Ishikawa (cell line): ENCODE data around the gene TSTD1.

Experiments
- CREB1 ChIP-seq: IDR thresholded peaks from 2 replicates; pipeline ENCODE4 v1.6.1; 2012; ENCODE audit warnings: low read depth
- EP300 ChIP-seq: IDR thresholded peaks from 2 replicates; pipeline ENCODE4 v1.6.1; 2012; ENCODE audit warnings: borderline replicate concordance
- FOXM1 ChIP-seq: IDR thresholded peaks from 2 replicates; pipeline ENCODE4 v1.6.1; 2012; ENCODE audit warnings: low read depth, borderline replicate concordance
- NFIC ChIP-seq: IDR thresholded peaks from 2 replicates; pipeline ENCODE4 v1.6.1; 2012
- RAD21 ChIP-seq: IDR thresholded peaks from 2 replicates; pipeline ENCODE4 v1.6.1; 2012; ENCODE audit warnings: low read depth
- TAF1 ChIP-seq: IDR thresholded peaks from 2 replicates; pipeline ENCODE4 v1.6.1; 2012; ENCODE audit warnings: low read depth, mild to moderate bottlenecking
- TF ChIP-seq, protein P1 (sequence below): IDR thresholded peaks from 2 replicates; pipeline ENCODE4 v1.6.1; 2012; ENCODE audit warnings: low read depth, mild to moderate bottlenecking
- TF ChIP-seq, protein P2 (sequence below): IDR thresholded peaks from 2 replicates; pipeline ENCODE4 v1.6.1; 2012

DNA sequence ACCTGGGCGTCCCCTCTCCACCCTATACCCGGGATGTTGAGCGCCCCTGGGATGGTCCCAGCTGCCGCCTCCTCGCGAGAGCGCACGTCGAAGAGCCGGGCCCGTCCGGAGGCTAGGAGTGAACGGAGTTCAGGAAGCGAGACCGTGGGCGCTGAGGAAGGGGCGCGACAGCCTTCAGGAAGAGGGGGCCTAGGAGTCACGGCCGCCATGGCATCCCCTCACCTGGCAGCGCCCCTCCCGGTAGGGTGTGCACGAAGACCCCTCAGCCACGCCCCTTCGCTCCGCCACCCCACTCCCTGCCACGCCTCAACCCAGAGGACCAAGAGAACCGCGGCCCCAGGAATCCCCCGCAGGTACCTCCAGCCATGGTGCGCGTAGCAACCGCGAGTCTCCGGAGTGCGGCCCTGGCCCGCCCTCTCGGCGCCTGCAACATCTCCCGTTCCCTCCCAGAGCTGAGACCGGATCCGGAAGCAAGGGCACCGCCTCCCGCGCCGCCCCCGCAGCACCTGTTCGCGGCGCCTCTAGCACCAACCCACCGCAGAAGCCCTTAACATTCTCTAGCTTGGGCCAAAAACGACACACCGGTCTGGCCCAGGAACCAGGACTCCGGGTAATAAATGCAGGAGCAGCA lies at the start of gene TSTD1:
- TF ChIP-seq TAF1 (peak; percentile 66), NFIC (peak; percentile 21; the same call in 1 of the 2 replicates), RAD21 (no peak), CREB1 (no peak), EP300 (no peak), FOXM1 (no peak)
- TF ChIP-seq, protein P1, sequence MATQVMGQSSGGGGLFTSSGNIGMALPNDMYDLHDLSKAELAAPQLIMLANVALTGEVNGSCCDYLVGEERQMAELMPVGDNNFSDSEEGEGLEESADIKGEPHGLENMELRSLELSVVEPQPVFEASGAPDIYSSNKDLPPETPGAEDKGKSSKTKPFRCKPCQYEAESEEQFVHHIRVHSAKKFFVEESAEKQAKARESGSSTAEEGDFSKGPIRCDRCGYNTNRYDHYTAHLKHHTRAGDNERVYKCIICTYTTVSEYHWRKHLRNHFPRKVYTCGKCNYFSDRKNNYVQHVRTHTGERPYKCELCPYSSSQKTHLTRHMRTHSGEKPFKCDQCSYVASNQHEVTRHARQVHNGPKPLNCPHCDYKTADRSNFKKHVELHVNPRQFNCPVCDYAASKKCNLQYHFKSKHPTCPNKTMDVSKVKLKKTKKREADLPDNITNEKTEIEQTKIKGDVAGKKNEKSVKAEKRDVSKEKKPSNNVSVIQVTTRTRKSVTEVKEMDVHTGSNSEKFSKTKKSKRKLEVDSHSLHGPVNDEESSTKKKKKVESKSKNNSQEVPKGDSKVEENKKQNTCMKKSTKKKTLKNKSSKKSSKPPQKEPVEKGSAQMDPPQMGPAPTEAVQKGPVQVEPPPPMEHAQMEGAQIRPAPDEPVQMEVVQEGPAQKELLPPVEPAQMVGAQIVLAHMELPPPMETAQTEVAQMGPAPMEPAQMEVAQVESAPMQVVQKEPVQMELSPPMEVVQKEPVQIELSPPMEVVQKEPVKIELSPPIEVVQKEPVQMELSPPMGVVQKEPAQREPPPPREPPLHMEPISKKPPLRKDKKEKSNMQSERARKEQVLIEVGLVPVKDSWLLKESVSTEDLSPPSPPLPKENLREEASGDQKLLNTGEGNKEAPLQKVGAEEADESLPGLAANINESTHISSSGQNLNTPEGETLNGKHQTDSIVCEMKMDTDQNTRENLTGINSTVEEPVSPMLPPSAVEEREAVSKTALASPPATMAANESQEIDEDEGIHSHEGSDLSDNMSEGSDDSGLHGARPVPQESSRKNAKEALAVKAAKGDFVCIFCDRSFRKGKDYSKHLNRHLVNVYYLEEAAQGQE = no peak
- TF ChIP-seq, protein P2, sequence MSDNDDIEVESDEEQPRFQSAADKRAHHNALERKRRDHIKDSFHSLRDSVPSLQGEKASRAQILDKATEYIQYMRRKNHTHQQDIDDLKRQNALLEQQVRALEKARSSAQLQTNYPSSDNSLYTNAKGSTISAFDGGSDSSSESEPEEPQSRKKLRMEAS = no peak; the same call in none of the 2 replicates
